G401 (cell line): ENCODE data around the gene BIRC5. TPM values are rescaled to one million over a fixed set of nuclear protein-coding genes. Genes with fewer than 3 reads are reported as not detected.

Experiments used
- DNase-seq: peaks from one replicate; pipeline ENCODE4 v3.0.0-alpha.2; 2015; ENCODE audit warnings: low spot score
- in situ Hi-C: cut with HindIII; loops from 2 replicates; pipeline ENCODE4 v1.10.0; 2016; ENCODE audit warnings: low sequenced_read_pairs, mixed read lengths
- total RNA-seq: library from RNA; depleted of rRNA; stranded (reverse); fragments of >200 nt; shearing (Covaris generic); gene quantifications from 2 replicates; pipeline ENCODE4 v1.2.3, GENCODE V29; 2014

The BIRC5 gene
- total RNA-seq, 1 experiment from 2014 or later: 172 TPM

GRCh38 chr17:78180508-78180907 lies 33.5 kb upstream of the BIRC5 start:
- in situ Hi-C loops: no loop called here
- no peak for DNase-seq

- in situ Hi-C loops: no loop called here
- DNase-seq: no peak
Measured at GRCh38 chr17:78182504-78182903, 31.5 kb upstream of the BIRC5 start.

- no peak for DNase-seq
- in situ Hi-C loops: no loop called here
Measured at GRCh38 chr17:78183916-78184315, 30.1 kb upstream of the BIRC5 start.

GRCh38 chr17:78184351-78184750 lies 29.7 kb upstream of the BIRC5 start:
- DNase-seq: no peak
- in situ Hi-C loops: no loop called here

- peak; percentile 72 for DNase-seq
Measured at GRCh38 chr17:78184868-78185267, 29.2 kb upstream of the BIRC5 start.

GRCh38 chr17:78185981-78186691 lies 27.9 kb upstream of the BIRC5 start:
- in situ Hi-C loops: no loop called here

More at GRCh38 chr17:78184868-78185267, 29.2 kb upstream of the BIRC5 start:
- in situ Hi-C loops: no loop called here

GRCh38 chr17:78186692-78187595 lies 27.1 kb upstream of the BIRC5 start, which contains the start of the genes AFMID and TK1:
Gene AFMID, plus strand, starts transcription at chr17:78187362. Its CDS starts 9 bp downstream, at chr17:78187371.
Gene TK1, minus strand, starts transcription at chr17:78187052. Its CDS starts 58 bp downstream, at chr17:78186994.
- in situ Hi-C loops: no loop called here
- DNase-seq: peak; percentile 99

More at GRCh38 chr17:78185981-78186691, 27.9 kb upstream of the BIRC5 start:
- no peak for DNase-seq

GRCh38 chr17:78196716-78197115 lies 17.3 kb upstream of the BIRC5 start:
- no peak for DNase-seq
- in situ Hi-C loops: no loop called here

- DNase-seq: peak; percentile 92
- in situ Hi-C loops: no loop called here
Measured at GRCh38 chr17:78197147-78197832, 16.8 kb upstream of the BIRC5 start.

GRCh38 chr17:78200451-78200850 lies 13.6 kb upstream of the BIRC5 start:
- in situ Hi-C loops: no loop called here
- no peak for DNase-seq

GRCh38 chr17:78202666-78203065 lies 11.4 kb upstream of the BIRC5 start:
- no peak for DNase-seq
- in situ Hi-C loops: no loop called here

- in situ Hi-C loops: no loop called here
- no peak for DNase-seq
Measured at GRCh38 chr17:78204387-78205123, 9.5 kb upstream of the BIRC5 start.

- in situ Hi-C loops: no loop called here
Measured at GRCh38 chr17:78205124-78205775, 8.8 kb upstream of the BIRC5 start.

GRCh38 chr17:78206298-78206697 lies 7.8 kb upstream of the BIRC5 start:
- in situ Hi-C loops: no loop called here
- DNase-seq: no peak

More at GRCh38 chr17:78205124-78205775, 8.8 kb upstream of the BIRC5 start:
- no peak for DNase-seq

- DNase-seq: no peak
- in situ Hi-C loops: no loop called here
Measured at GRCh38 chr17:78208486-78208885, 5.6 kb upstream of the BIRC5 start.

- peak; percentile 80 for DNase-seq
- in situ Hi-C loops: no loop called here
Measured at GRCh38 chr17:78210111-78210510, 3.9 kb upstream of the BIRC5 start.

GRCh38 chr17:78211032-78211431 lies 3.0 kb upstream of the BIRC5 start:
- in situ Hi-C loops: no loop called here
- no peak for DNase-seq

- in situ Hi-C loops: no loop called here
- no peak for DNase-seq
Measured at GRCh38 chr17:78214706-78215061, 631 bp downstream of the BIRC5 start.
